Kidney (tissue), 14 donors: ENCODE results near the gene GMDS. TPM values are rescaled to one million over a fixed set of nuclear protein-coding genes. Genes with fewer than 3 reads are reported as not detected.

Experiments
- DNase-seq, 5 donors: peaks; one replicate each; pipeline ENCODE4 v3.0.0-alpha.2; 2013 to 2020
- FAIRE-seq: peaks from 2 replicates; lab custom pipeline; 2012; peaks lifted over from hg19 to GRCh38; lab: Jason Lieb, UNC
- H3K27ac ChIP-seq, 2 donors: one replicate each; pipeline ENCODE4 v1.7.0; 2013; ENCODE audit warnings: low read depth in 2 of 2, low read length in 2 of 2, inconsistent platforms in 1 of 2
- H3K27me3 ChIP-seq: one replicate; pipeline ENCODE4 v1.7.1; 2013; ENCODE audit warnings: low read length, inconsistent platforms; ENCODE audit not compliant: control insufficient read depth, insufficient read depth
- H3K36me3 ChIP-seq, 3 donors: one replicate each; pipeline versions ENCODE4 v1.7.0 to v1.7.1; 2013; ENCODE audit warnings: low read length in 3 of 3, control low read depth in 1 of 3, inconsistent platforms in 1 of 3; ENCODE audit not compliant: insufficient read depth in 3 of 3, control insufficient read depth in 2 of 3
- H3K4me1 ChIP-seq, 3 donors: one replicate each; pipeline versions ENCODE4 v1.7.0 to v1.7.1; 2013; ENCODE audit warnings: low read length in 3 of 3, inconsistent platforms in 1 of 3, low read depth in 1 of 3; ENCODE audit not compliant: control insufficient read depth in 2 of 3, insufficient read depth in 2 of 3
- H3K4me3 ChIP-seq, 3 donors: one replicate each; pipeline versions ENCODE4 v1.7.0 to v1.8.1; 2013; ENCODE audit warnings: low read length in 3 of 3, control low read depth in 1 of 3, inconsistent platforms in 1 of 3
- H3K9ac ChIP-seq, 3 donors: one replicate each; pipeline versions ENCODE4 v1.7.0 to v1.7.1; 2013; ENCODE audit warnings: low read length in 3 of 3, control low read depth in 1 of 3, inconsistent platforms in 1 of 3
- H3K9me3 ChIP-seq, 3 donors: one replicate each; pipeline versions ENCODE4 v1.7.0 to v1.7.1; 2013; ENCODE audit warnings: low read length in 3 of 3, control low read depth in 1 of 3, inconsistent platforms in 1 of 3; ENCODE audit not compliant: control insufficient read depth in 2 of 3, insufficient read depth in 1 of 3
- CTCF ChIP-seq: IDR thresholded peaks from 3 replicates; pipeline ENCODE4 v1.5.1; 2012; ENCODE audit warnings: mild to moderate bottlenecking, moderate library complexity, borderline replicate concordance; ENCODE audit not compliant: insufficient read depth; ENCODE audit errors: extremely low read depth
- intact Hi-C: fragments of 100-400 bp; cut with DNase I; formaldehyde crosslinking; loops from one replicate; pipeline ENCODE4 v1.11.1; 2022
- polyA plus RNA-seq: library from polyadenylated mRNA; stranded (reverse); fragments of 350-450 nt; fragmentation: Illumina TruSeq; extraction: RNeasy Lipid Tissue Mini Kit (QIAGEN cat#74804); gene quantifications from one replicate; pipeline ENCODE4 v1.2.3, GENCODE V29; 2014; ENCODE audit warnings: low read depth, low replicate concordance; ENCODE audit not compliant: insufficient read depth
- total RNA-seq: library from RNA; stranded (reverse); fragmentation: NEBNext Ultra II Directional; extraction: Animal tissue kit (Norgen Biotek cat#: 25700); gene quantifications from one replicate; pipeline ENCODE4 v1.2.1, GENCODE V29; 2021
- donor health status: control.
- donor health status: control.
- donor health status: control.
- donor health status: control.
- donor health status: control.
- donor health status: DM: yes; HTN: yes; CAD: no.
- donor health status: Normal renal cell carcinoma (clear cell type).

The GMDS gene
- total and polyA plus RNA-seq, 2 donors from 2014 or later: 49.6 to 63.7 TPM

GRCh38 chr6:1643830-1644445 lies 601.5 kb downstream of the GMDS start:
- FAIRE-seq: no peak
- no peaks in the 10 kb centered on the region for H3K27me3 ChIP-seq
- no peaks in the 10 kb centered on the region for H3K4me1 ChIP-seq
- H3K36me3 ChIP-seq: no peaks in the 10 kb centered on the region
- TF ChIP-seq CTCF: no peak
- DNase-seq: peak in 1 of 5 donors; percentile 31
- H3K9ac ChIP-seq: no peak overlapping the region
- intact Hi-C loops: no loop called here
- no peak overlapping the region for H3K27ac ChIP-seq
- H3K4me3 ChIP-seq: no peak overlapping the region
- H3K9me3 ChIP-seq: no peaks in the 10 kb centered on the region

DNA sequence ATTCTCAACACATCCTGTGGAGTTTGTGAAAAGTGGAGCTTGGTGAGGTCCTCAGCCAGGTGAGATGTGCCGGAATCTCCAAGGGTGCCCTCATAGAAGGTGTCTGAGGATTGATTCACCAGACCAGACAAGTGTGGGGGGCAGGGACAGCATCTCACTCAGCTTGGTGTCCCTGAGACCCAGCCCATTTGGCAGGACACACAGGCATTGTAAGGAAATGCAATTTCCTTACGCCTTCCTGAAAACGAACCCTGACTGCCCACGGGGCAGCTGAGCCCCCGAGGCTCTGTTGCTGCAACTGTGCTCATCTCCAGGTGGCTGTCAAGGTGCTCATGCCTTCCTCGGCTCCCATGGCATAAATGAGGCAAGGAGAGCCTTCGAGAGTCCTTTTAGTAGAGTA lies 602.3 kb downstream of the GMDS start:
- H3K36me3 ChIP-seq: no peaks in the 10 kb centered on the region
- no peak overlapping the region for H3K27ac ChIP-seq
- TF ChIP-seq CTCF: no peak
- no peaks in the 10 kb centered on the region for H3K27me3 ChIP-seq
- H3K4me1 ChIP-seq: no peaks in the 10 kb centered on the region
- H3K9me3 ChIP-seq: no peaks in the 10 kb centered on the region
- FAIRE-seq (no peak), DNase-seq (no peak)
- no peak overlapping the region for H3K4me3 ChIP-seq
- intact Hi-C loops: no loop called here
- no peak overlapping the region for H3K9ac ChIP-seq

- DNase-seq (peak in 2 of 5 donors; percentile 29 to 84), FAIRE-seq (no peak)
- TF ChIP-seq CTCF: no peak
- no peak overlapping the region for H3K4me3 ChIP-seq
- no peaks in the 10 kb centered on the region for H3K36me3 ChIP-seq
- peaks cover 0 to under 1% (median 0%) of the 10 kb centered on the region in 3 donors for H3K4me1 ChIP-seq
- H3K9ac ChIP-seq: no peak overlapping the region
- H3K9me3 ChIP-seq: no peaks in the 10 kb centered on the region
- intact Hi-C loops: no loop called here
- no peak overlapping the region for H3K27ac ChIP-seq
- no peaks in the 10 kb centered on the region for H3K27me3 ChIP-seq
Measured at GRCh38 chr6:1641343-1641885, 604.0 kb downstream of the GMDS start.
